ENCODE data around the gene RARG.

RARG gene

DNA sequence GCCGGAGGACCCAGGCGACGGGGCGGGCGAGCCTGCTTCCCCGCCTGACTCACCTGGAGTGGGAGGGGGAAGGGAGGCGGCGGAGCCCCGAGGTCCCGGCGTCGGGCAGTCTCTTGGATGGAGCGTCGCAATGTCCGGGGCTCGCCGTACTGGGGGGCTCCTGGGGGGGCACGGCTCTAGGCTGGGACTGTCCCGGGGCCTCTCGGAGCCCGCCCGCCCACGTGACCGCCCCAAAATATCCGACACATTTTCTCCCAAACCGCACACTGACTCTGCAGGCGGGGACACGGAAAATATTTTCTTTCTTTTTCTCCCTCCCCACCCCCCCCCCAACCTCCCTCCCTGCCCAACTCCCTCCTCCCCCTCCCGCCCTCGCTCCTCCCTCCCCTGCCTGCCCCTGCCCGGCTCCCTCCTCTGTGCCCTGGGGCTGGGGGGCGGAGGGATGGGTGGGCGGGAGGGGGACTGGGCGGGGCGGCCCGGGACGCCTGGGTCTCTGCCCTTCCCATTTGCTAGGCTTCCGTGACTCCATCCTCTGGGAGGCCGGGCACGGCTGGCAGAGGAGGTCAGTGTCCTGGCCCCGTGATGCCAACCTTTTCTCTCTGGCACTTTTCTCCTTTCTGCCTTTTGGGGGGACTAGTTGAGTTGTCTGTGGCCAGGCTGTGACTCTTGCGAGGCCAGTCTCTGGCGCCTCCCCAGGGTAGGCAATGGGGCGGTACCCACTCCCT is at the start of gene RARG:
Gene RARG (minus strand): TSS at position 289 of the 725 bp plus-strand sequence. CDS start 4,664 bp downstream, outside the sequence.
- no peak for FAIRE-seq

- FAIRE-seq: no peak
Measured at GRCh38 chr12:53279888-53280498, 48.0 kb upstream of the RARG start.

DNA sequence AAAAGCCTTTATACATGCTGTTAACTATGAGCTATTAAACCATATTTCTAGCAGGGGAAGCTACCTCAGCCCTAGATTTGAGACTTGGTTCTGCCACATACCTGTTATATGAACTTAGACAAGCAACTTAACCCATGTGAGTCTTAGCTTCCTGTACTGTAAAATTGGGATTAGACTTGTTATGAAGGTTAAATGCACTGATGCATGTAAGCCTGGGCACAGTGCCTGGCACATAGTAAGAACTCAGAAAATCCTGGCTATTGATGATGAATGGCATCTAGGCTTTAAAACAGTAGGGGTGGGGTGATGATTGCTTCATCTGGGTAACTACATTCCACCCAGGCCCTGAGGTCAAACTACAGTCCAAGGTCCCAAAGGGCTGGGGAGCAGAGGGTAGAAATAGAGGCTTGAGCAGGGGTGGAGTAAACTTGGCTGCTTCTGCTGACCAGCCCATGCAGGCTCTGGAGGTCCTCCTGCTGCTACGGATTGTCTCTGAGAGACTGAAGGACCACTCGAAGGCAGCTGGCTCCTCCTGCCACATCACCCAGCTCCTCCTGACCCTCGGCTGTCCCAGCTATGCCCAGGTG is 47.4 kb upstream of the RARG start:
- no peak for FAIRE-seq

- FAIRE-seq: no peak
Measured at GRCh38 chr12:53277981-53278380, 46.0 kb upstream of the RARG start.

- no peak for FAIRE-seq
Measured at GRCh38 chr12:53276511-53276910, 44.5 kb upstream of the RARG start.

- no peak for FAIRE-seq
Measured at GRCh38 chr12:53274445-53274844, 42.4 kb upstream of the RARG start.

DNA sequence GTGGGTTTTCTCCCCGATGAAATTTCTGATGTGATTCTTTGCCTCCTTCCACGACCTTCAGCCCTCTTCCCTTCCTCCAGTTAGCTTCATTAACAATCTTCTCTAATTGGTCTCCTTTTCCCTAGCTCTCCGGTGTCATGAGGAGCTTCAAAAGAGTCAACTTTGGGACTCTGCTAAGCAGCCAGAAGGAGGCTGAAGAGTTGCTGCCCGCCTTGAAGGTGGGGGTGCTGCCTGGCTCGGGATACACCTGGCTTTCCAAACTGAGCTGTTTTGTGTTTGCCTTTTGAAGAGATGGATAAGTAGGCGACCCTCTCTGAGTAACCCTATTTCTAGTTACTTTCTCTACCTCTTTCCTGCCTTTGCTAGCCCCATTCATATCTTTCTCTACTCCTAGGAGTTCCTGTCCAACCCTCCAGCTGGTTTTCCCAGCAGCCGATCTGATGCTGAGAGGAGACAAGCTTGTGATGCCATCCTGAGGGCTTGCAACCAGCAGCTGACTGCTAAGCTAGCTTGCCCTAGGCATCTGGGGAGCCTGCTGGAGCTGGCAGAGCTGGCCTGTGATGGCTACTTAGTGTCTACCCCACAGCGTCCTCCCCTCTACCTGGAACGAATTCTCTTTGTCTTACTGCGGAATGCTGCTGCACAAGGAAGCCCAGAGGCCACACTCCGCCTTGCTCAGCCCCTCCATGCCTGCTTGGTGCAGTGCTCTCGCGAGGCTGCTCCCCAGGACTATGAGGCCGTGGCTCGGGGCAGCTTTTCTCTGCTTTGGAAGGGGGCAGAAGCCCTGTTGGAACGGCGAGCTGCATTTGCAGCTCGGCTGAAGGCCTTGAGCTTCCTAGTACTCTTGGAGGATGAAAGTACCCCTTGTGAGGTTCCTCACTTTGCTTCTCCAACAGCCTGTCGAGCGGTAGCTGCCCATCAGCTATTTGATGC is 36.9 kb upstream of the RARG start:
- FAIRE-seq: no peak

DNA sequence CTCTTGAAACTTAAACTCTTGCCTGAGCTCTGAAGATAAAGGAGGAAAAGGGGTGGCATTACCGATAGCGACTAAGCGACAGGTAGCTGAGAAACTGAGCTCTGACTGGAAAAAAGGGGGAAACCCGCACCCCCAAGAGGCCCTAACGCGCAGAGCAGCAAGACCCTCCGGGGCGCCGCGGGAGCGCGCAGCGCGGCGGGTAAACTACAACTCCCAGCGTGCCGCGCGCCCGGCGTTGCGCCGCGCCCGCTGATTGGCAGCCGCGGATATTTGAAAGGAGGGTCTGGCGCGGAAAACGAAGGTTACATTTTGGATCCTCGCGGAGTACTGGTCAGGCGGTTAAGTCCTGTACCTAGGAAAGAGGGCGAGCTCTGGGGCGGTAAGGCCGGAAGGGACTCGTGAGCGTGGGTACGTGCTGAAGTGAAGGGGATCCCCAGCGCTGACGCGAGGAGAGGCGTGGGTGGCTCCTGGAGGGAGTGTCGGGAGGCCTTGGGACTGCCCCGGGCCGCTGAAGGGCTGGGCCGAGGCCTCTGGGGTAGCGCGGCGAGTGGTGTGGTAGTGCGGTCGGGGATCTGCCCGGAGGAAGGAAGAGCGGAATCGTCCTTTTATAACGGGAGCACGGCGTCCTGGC is 36.1 kb upstream of the RARG start, which contains the start of gene ESPL1:
Gene ESPL1 (plus strand): TSS at position 301 of the 631 bp plus-strand sequence. CDS start 468 bp downstream, outside the sequence.
- FAIRE-seq: no peak

DNA sequence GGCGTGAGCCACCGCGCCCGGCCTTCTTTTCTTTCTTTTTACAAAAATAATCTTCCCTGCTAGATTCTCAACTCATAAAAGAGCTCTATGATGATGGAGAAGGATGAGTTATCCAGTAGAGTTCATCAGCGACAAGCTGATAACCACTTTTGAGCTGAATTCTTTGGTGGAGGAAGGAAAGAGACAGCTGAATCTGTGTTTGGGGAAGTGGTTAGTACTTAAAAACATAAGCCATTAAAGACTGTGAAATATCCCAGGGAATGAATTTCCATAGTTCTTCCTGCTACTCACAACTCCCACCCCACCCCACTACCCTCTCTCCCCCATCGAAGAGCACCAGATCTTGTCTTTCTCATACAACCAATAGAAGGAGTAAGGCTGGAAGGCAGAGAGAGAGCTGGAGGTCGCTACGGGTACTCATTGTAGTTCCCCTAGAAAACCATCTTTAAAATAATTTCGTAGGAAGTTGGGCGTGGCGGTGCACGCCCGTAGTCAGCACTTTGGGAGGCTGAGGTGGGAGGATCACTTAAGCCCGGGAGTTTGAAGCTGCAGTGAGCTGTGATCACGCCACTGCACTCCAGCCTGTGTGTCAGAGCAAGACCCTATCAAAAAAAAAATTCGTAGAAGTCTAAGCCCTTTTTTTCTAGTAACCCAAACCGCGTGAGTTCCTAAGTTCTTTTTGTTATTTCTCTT is 35.4 kb upstream of the RARG start:
- no peak for FAIRE-seq

GRCh38 chr12:53265783-53266182 is 33.8 kb upstream of the RARG start:
- FAIRE-seq: no peak

DNA sequence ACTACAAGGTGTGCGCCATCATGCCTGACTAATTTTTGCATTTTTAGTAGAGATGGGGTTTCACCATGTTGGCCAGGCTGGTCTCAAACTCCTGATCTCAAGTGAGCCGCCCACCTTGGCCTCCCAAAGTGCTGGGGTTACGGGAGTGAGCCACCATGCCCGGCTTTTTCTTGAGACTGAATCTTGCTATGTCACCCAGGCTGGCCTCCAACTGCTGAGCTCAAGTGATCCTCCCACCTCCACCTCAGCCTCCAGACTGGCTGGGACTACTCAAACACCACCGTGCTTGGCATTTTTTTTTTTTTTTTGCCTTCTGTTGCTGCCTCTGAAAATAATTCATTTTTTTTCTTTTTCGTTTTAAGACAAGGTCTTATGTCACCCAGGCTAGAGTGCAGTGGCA is 27.9 kb upstream of the RARG start:
- no peak for FAIRE-seq

GRCh38 chr12:53258541-53259539 is 26.8 kb upstream of the RARG start:
- FAIRE-seq: no peak

DNA sequence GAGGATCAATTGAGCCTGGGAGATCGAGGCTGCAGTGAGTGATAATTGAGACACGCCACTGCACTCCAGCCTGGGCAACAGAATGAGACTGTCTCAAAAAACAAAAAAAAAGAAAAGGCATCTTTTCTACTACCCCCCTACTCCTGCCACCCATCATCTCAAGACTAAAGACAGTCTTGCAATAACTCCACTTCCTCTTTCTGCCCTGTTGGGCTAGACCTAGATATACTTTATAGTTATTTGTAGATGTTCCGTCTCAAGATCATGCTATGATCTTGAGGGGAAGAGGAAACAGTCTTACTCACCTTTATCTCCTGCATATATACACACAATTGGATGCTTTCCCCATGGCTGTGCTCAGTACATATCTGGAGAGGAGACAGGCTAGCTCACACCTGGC is 24.0 kb upstream of the RARG start:
- FAIRE-seq: no peak

- no peak for FAIRE-seq
Measured at GRCh38 chr12:53254816-53255545, 23.0 kb upstream of the RARG start.

DNA sequence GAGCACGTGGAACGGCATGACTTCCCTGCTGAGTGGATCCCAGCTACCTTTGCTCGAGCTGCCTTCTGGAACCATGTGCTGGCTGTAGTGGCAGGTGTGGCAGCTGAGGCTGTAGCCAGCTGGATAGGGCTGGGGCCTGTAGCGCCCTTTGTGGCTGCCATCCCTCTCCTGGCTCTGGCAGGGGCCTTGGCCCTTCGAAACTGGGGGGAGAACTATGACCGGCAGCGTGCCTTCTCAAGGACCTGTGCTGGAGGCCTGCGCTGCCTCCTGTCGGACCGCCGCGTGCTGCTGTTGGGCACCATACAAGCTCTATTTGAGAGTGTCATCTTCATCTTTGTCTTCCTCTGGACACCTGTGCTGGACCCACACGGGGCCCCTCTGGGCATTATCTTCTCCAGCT is 21.3 kb upstream of the RARG start:
- FAIRE-seq: no peak

DNA sequence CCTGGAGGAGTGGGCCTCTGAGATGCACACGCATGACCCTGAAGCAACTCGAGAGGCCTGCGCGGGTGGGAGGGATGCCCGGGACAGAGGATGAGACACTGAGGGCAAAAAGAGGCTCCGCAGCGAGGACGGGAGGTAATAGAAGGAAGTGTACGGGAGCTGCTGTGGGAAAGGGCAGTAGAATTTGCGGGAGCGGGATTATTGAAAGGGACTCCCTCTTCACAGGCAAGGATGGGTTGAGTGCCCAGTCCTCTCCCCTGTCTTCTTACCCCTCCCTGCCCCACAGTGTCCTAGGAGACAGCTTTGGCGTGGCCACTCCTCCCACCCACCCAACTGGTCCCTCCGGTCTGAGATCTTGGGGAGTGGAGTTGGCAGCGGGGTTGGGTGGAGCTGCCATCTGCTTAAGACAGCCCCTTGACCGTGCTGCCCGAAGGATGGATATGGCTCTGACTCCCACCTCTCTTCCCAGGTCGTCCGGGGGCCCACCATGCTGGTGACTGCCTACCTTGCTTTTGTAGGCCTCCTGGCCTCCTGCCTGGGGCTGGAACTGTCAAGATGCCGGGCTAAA is 20.4 kb upstream of the RARG start:
- FAIRE-seq: no peak

DNA sequence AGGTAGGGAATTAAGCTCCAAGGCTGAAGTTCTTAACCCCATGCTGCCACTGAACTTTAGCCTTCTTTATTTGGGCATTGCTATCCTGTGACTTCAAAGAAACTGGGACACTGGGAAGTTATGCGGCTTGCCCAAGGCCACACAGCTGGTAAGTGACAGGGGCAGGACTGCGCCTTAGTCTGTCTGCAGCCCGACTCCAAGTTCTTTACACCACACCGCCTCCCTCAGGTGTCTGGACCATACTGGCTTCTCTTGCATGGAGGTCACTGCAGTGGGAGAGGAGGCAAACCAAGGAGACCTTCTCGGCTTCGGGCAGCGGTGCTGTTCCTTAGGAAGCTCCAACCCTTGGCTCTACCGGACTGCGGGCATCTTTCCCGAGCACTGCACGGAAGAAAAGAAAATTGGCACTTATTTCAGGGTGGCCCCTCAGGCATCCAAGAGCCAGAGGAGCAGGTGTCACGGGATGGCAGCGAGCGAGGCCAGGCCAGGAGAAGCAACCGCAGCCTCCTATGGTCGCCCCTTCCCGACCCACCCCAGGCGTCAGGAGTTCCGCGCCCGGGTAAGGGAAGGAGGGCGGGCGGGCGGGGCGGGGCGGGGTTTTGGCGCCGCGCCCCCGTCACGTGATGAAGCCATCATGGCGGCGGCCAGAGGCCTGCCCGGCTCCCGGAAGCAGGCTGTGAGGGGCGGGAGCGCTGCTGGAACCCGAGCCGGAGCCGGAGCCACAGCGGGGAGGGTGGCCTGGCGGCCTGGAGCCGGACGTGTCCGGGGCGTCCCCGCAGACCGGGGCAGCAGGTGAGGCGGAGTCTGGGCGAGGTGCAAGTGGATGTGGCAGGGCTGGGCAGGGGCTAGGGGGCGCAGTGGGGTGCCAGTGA is 19.7 kb upstream of the RARG start:
- no peak for FAIRE-seq

DNA sequence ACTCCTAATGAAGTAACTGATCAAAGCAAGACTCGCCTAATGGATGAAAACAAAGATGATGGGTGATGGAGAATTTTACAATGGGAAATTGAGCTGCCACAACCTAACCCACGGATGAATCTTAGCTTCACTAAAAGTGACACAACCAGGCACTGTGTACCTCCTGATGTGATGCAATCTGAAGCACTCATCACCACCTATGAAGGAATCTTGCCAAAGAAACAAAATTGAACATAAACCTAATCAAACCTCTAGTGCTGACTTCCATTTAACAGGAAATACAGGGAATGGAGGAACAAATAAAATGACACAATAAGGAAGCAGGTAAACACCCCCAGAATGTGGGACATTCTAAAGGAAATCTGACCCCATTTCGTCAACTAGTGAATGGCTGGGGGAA is 13.3 kb upstream of the RARG start:
- FAIRE-seq: no peak

DNA sequence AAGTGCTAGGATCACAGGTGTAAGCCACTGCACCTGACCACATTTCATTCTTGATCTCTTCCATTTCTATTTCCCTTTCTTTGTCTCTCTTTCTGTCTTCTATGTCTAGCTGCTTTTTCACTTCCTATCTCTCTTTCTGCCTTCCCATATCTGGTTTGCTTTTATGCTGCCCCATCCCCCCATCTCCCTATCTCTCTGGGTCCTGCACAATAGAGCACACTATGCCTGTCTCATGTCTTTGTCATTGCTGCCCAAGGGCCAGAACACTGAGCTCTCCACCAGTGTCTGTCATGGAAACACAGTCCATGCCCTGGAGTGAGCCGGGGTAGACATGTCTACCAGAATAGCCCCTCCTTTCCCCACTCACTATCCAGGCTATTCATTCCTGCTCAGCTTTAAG is 12.3 kb upstream of the RARG start:
- FAIRE-seq: no peak

All from islet of Langerhans (tissue), 1 donor.